DMS79 (cell line): ENCODE measurements around the gene FAM13C.

Experiments
- DNase-seq: peaks from one replicate; lab custom pipeline; 2025; lab: John Stamatoyannopoulos, UW

The FAM13C gene

GRCh38 chr10:59361663-59362143 is 646 bp downstream of the FAM13C start:
- DNase-seq: no peak

- no peak for DNase-seq
Measured at GRCh38 chr10:59360605-59361405, 1.5 kb downstream of the FAM13C start.

GRCh38 chr10:59358576-59358975 is 3.8 kb downstream of the FAM13C start:
- no peak for DNase-seq

GRCh38 chr10:59354434-59354833 is 7.9 kb downstream of the FAM13C start:
- DNase-seq: no peak

- DNase-seq: no peak
Measured at GRCh38 chr10:59350558-59350957, 11.8 kb downstream of the FAM13C start.

- DNase-seq: no peak
Measured at GRCh38 chr10:59346321-59346720, 16.0 kb downstream of the FAM13C start.

- no peak for DNase-seq
Measured at GRCh38 chr10:59342723-59343122, 19.6 kb downstream of the FAM13C start.

- no peak for DNase-seq
Measured at GRCh38 chr10:59342000-59342399, 20.3 kb downstream of the FAM13C start.

- DNase-seq: no peak
Measured at GRCh38 chr10:59340285-59340684, 22.1 kb downstream of the FAM13C start.

GRCh38 chr10:59339351-59339750 is 23.0 kb downstream of the FAM13C start:
- DNase-seq: no peak

GRCh38 chr10:59337201-59337652 is 25.1 kb downstream of the FAM13C start:
- peak; percentile 39 for DNase-seq

- no peak for DNase-seq
Measured at GRCh38 chr10:59336632-59337031, 25.7 kb downstream of the FAM13C start.

GRCh38 chr10:59335497-59335896 is 26.9 kb downstream of the FAM13C start:
- DNase-seq: no peak

GRCh38 chr10:59333701-59334100 is 28.6 kb downstream of the FAM13C start:
- no peak for DNase-seq

- no peak for DNase-seq
Measured at GRCh38 chr10:59332581-59332980, 29.8 kb downstream of the FAM13C start.

- no peak for DNase-seq
Measured at GRCh38 chr10:59331661-59332060, 30.7 kb downstream of the FAM13C start.

- DNase-seq: no peak
Measured at GRCh38 chr10:59325116-59325515, 37.2 kb downstream of the FAM13C start.

GRCh38 chr10:59324597-59324996 is 37.8 kb downstream of the FAM13C start:
- DNase-seq: no peak

GRCh38 chr10:59323831-59324401 is 38.4 kb downstream of the FAM13C start:
- no peak for DNase-seq

GRCh38 chr10:59323036-59323459 is 39.3 kb downstream of the FAM13C start:
- DNase-seq: no peak

GRCh38 chr10:59322131-59322530 is 40.2 kb downstream of the FAM13C start:
- no peak for DNase-seq

GRCh38 chr10:59320355-59320754 is 42.0 kb downstream of the FAM13C start:
- DNase-seq: no peak

- DNase-seq: no peak
Measured at GRCh38 chr10:59319854-59320253, 42.5 kb downstream of the FAM13C start.
